ENCODE measurements around the gene EXOC3L4. TPM values are rescaled to one million over a fixed set of nuclear protein-coding genes. Genes with fewer than 3 reads are reported as not detected.

EXOC3L4 gene
- total and polyA plus RNA-seq, 2 donors (not counting 1 experiment from before 2014, with no cell fraction given) = 0.39 to 0.50 TPM

DNA sequence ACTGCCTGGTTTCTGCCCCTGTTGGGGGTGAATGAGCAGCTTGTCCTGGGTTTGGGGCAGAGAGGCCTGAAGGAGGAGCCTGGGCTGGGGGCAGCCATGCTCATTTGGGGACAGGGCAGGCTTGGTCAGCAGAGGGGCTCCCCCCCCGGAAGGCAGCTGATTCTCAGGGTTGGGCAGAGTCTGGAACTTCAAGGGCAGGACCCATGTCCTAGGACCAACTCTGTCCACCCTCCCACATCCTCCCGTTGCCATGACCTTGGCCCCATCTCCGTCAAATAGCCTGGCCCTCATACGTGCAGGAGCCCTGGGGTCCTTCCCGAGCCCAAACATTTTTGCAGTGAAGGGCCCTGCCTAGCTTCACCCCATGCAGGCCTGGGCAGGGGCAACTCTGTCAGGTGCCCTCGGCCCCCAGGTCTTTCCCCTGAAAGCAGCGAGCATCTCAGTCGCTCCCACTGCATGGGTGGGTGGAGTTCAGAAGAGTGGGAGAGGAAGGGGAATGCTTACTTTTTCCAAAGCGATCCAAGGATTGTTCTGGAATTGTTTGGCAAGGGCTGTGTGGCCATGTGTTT is 61.4 kb downstream of the EXOC3L4 start:
- no peak overlapping the region for H3K9ac ChIP-seq (ENCODE audit: insufficient read depth, low read length)

DNA sequence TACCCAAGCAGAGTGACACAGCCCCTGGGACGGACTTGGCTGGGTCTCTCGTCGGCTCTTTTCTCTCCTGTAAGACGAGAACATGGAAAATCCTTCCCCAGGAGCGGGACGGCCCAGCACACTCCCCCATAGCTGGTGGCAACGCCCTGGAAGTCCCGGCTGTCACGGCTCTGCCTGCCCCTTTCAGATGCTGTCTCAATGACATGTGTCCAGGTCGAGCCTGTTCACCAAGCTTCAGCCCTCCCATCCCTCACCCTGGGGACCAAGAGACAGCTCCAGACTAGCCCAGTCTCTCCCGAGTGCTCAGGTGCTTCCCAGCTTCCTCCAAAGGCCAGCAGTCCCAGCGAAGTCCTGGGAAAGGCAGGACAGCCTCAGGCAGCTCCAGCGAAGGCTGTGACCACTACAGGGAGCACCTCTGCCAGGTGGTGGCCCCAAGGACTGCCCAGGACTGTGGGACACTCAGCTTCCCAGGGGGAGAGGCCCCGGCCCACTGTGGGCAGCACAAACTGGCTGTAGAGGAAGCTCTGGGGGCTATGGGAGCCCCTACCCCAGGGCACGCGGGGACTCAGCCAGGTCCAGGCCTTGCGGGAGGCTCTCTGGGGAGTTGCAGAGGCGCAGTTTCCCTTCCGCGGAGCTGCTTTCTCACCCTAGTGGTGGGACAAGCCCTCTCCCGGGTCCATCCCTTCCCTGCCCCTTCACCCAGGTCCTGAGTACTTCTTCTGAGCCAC is 62.3 kb downstream of the EXOC3L4 start:
- Histone ChIP-seq H3K79me2 (ENCODE audit: control insufficient read depth, insufficient read depth, low read length) (no peaks in the 10 kb centered on the region), H3K4me1 (ENCODE audit: control insufficient read depth, extremely low read depth, insufficient read depth, low read length) (peaks cover 2% of the 10 kb centered on the region), H3K4me3 (replicated peaks in 1 of 4; ENCODE audit: control extremely low read depth in 1 of 4, insufficient read depth in 1 of 4, low read depth in 3 of 4, low read length in 4 of 4) (no peak overlapping the region), H3K4me2 (ENCODE audit: extremely low read depth, insufficient read depth, low read length) (no peak overlapping the region), H3K36me3 (ENCODE audit: control insufficient read depth, insufficient read depth, low read length) (no peaks in the 10 kb centered on the region), H2AFZ (ENCODE audit: low read length) (no peak overlapping the region), H3K27ac (ENCODE audit: insufficient read depth, low read length) (no peak overlapping the region), H4K20me1 (ENCODE audit: control insufficient read depth, extremely low read depth, insufficient read depth, low read length) (no peaks in the 10 kb centered on the region), H3K9me3 (ENCODE audit: control insufficient read depth, insufficient read depth, low read depth, low read length) (no peaks in the 10 kb centered on the region), H3K9ac (ENCODE audit: insufficient read depth, low read length) (no peak overlapping the region), H3K27me3 (ENCODE audit: control insufficient read depth, insufficient read depth, low read length) (peaks cover 4% of the 10 kb centered on the region)
- TF ChIP-seq EZH2 (IDR thresholded peaks at IDR 0.05; ENCODE audit: low read length, missing control alignments) = no peak
- TF ChIP-seq, protein P1, sequence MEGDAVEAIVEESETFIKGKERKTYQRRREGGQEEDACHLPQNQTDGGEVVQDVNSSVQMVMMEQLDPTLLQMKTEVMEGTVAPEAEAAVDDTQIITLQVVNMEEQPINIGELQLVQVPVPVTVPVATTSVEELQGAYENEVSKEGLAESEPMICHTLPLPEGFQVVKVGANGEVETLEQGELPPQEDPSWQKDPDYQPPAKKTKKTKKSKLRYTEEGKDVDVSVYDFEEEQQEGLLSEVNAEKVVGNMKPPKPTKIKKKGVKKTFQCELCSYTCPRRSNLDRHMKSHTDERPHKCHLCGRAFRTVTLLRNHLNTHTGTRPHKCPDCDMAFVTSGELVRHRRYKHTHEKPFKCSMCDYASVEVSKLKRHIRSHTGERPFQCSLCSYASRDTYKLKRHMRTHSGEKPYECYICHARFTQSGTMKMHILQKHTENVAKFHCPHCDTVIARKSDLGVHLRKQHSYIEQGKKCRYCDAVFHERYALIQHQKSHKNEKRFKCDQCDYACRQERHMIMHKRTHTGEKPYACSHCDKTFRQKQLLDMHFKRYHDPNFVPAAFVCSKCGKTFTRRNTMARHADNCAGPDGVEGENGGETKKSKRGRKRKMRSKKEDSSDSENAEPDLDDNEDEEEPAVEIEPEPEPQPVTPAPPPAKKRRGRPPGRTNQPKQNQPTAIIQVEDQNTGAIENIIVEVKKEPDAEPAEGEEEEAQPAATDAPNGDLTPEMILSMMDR (conservative IDR thresholded peaks at IDR 0.05 in 1 of 2, IDR thresholded peaks at IDR 0.05 in 1 of 2; ENCODE audit: low read depth in 1 of 2, low read length in 2 of 2) = no peak
- DNase-seq (ENCODE audit: low read depth in 2 of 2) = no peak

More for the DNA sequence above, 61.4 kb downstream of the EXOC3L4 start:
- no peak overlapping the region for H3K4me3 ChIP-seq (replicated peaks in 1 of 4; ENCODE audit: control extremely low read depth in 1 of 4, insufficient read depth in 1 of 4, low read depth in 3 of 4, low read length in 4 of 4)
- H2AFZ ChIP-seq (ENCODE audit: low read length) = no peak overlapping the region
- no peak overlapping the region for H3K27ac ChIP-seq (ENCODE audit: insufficient read depth, low read length)
- H3K79me2 ChIP-seq (ENCODE audit: control insufficient read depth, insufficient read depth, low read length) = no peaks in the 10 kb centered on the region
- H3K4me1 ChIP-seq (ENCODE audit: control insufficient read depth, extremely low read depth, insufficient read depth, low read length) = peaks cover 2% of the 10 kb centered on the region
- no peaks in the 10 kb centered on the region for H3K36me3 ChIP-seq (ENCODE audit: control insufficient read depth, insufficient read depth, low read length)
- no peaks in the 10 kb centered on the region for H4K20me1 ChIP-seq (ENCODE audit: control insufficient read depth, extremely low read depth, insufficient read depth, low read length)
- H3K9me3 ChIP-seq (ENCODE audit: control insufficient read depth, insufficient read depth, low read depth, low read length) = no peaks in the 10 kb centered on the region
- TF ChIP-seq EZH2 (IDR thresholded peaks at IDR 0.05; ENCODE audit: low read length, missing control alignments) = no peak
- TF ChIP-seq, protein P1 (conservative IDR thresholded peaks at IDR 0.05 in 1 of 2, IDR thresholded peaks at IDR 0.05 in 1 of 2; ENCODE audit: low read depth in 1 of 2, low read length in 2 of 2) = no peak
- H3K27me3 ChIP-seq (ENCODE audit: control insufficient read depth, insufficient read depth, low read length) = peaks cover 4% of the 10 kb centered on the region
- DNase-seq (ENCODE audit: low read depth in 2 of 2) = no peak
- no peak overlapping the region for H3K4me2 ChIP-seq (ENCODE audit: extremely low read depth, insufficient read depth, low read length)

DNA sequence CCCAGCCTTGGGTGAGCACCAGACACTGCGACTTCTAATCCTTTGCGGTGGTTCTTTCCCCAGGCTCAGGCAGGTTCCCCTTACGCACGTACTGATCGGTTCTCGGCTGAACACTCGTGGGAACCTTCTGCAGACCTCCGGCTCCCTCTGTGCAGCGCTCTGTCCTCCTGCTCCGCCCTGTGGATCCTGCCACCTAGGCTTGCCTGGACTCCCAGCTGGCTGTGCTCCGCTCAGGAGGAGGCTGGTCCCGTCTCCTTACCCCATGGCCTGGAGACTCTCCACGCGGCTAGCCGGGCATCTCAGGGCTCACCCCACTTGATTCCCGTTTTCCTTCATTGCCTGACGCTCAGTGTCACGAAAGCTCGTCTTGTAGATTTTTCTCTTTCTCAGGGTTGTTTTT is 63.4 kb downstream of the EXOC3L4 start:
- no peak overlapping the region for H3K4me2 ChIP-seq (ENCODE audit: extremely low read depth, insufficient read depth, low read length)
- no peaks in the 10 kb centered on the region for H3K9me3 ChIP-seq (ENCODE audit: control insufficient read depth, insufficient read depth, low read depth, low read length)
- H3K79me2 ChIP-seq (ENCODE audit: control insufficient read depth, insufficient read depth, low read length) = no peaks in the 10 kb centered on the region
- no peak overlapping the region for H2AFZ ChIP-seq (ENCODE audit: low read length)
- H3K27ac ChIP-seq (ENCODE audit: insufficient read depth, low read length) = no peak overlapping the region
- no peaks in the 10 kb centered on the region for H4K20me1 ChIP-seq (ENCODE audit: control insufficient read depth, extremely low read depth, insufficient read depth, low read length)
- TF ChIP-seq EZH2 (IDR thresholded peaks at IDR 0.05; ENCODE audit: low read length, missing control alignments) = no peak
- TF ChIP-seq, protein P1 (conservative IDR thresholded peaks at IDR 0.05 in 1 of 2, IDR thresholded peaks at IDR 0.05 in 1 of 2; ENCODE audit: low read depth in 1 of 2, low read length in 2 of 2) = no peak
- peaks cover 8% of the 10 kb centered on the region for H3K27me3 ChIP-seq (ENCODE audit: control insufficient read depth, insufficient read depth, low read length)
- H3K4me3 ChIP-seq (replicated peaks in 1 of 4; ENCODE audit: control extremely low read depth in 1 of 4, insufficient read depth in 1 of 4, low read depth in 3 of 4, low read length in 4 of 4) = no peak overlapping the region
- no peak for DNase-seq (ENCODE audit: low read depth in 2 of 2)
- peaks cover 2% of the 10 kb centered on the region for H3K4me1 ChIP-seq (ENCODE audit: control insufficient read depth, extremely low read depth, insufficient read depth, low read length)
- H3K36me3 ChIP-seq (ENCODE audit: control insufficient read depth, insufficient read depth, low read length) = no peaks in the 10 kb centered on the region
- H3K9ac ChIP-seq (ENCODE audit: insufficient read depth, low read length) = no peak overlapping the region
